A204.1 (cell line): Measurements from ENCODE around the gene LRMDA.
"Not testable (repeated sequence)": the region's sequence is repeated elsewhere in the genome, so short reads cannot be mapped to it uniquely, and the experiment has no call there.

Source experiments
- FAIRE-seq: peaks from 2 replicates; lab custom pipeline; 2012; peaks lifted over from hg19 to GRCh38; lab: Jason Lieb, UNC

LRMDA gene

DNA sequence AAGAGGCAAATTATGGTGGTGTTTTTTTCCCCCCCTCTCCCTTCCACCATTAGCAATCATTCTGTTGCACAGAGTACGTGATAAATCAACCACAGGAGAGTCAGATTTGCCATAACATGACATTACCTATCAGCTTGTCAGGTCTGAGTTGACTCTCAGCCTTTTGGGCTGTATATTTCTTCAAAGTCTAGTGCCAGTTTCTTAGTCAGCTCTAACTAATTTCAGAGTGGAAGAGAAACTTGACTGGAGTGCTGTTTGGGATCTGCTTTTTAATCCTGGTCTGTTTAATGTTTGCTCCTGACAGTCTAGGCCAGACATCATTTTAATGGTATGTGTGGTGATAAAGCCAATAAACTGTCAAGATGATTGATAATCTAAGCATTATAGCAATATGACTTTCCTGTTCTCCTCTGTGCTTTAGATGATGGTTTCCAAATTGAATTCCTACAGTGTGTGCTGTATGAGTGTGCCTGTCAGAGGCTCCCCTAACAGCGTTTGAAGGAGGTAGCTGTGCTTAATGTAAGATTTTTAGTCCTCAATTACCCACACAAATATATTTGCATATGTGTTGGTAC is 76.9 kb downstream of the LRMDA start:
- FAIRE-seq: no peak

DNA sequence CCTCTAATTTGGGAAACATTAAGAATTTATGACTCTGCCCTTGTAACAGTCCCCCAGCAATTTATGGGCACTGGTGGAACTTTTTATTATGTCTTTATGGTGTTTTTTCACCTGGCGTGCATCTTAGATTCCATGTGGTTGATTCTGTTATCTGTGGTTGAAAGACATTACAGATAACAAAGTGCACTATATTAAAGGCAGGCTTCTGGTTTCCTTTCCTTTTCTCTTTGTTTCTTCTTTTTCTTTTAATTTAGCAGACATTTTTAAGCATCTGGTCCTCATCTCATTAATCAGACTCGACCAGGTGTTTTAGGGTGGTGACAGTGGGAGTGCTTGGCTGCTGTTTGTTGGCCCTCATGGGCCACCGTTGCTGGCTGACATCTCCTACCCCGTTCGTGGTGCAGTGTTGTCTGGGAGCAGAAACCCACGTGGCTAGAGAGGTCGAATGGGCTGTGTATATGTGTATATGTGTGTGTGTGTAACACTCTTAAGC is 77.4 kb downstream of the LRMDA start:
- no peak for FAIRE-seq

DNA sequence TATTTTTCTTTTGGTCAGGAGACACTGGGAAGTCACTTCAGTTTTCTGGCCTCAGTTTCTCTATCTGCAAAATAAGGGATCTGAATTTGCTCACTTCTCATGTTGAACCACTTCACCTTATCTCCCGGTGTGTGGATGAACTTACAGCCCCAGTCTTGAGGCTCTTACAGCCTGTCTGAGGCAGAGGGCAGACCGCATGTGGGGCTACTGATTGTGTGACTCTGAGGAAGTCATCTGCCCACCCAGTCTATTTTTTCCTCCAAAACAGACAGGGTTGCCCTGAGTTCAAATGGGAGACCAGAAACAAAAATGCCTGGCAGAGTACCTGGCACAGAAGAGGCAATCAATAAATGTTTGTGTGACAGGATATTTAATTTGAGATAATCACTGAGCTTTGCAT is 78.3 kb downstream of the LRMDA start:
- no peak for FAIRE-seq

DNA sequence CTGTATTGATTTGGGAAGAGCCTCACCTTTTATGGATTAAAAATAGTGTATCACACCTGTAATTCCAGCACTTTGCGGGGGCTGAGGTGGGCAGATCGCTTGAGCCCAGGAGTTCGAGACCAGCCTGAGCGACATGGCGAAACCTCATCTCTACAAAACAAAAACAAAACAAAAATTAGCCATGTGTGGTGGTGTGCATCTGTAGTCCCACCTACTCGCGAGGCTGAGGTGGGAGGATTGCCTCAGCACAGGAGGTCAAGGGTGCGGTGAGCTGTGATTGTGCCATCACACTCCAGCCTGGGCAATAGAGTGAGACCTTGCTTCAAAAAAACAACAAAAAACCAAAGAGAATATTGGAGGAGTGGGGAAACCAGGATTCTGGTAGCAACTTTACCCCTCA is 79.6 kb downstream of the LRMDA start:
- FAIRE-seq: no peak

- FAIRE-seq: no peak
Observed at GRCh38 chr10:75512203-75512933, 80.9 kb downstream of the LRMDA start.

DNA sequence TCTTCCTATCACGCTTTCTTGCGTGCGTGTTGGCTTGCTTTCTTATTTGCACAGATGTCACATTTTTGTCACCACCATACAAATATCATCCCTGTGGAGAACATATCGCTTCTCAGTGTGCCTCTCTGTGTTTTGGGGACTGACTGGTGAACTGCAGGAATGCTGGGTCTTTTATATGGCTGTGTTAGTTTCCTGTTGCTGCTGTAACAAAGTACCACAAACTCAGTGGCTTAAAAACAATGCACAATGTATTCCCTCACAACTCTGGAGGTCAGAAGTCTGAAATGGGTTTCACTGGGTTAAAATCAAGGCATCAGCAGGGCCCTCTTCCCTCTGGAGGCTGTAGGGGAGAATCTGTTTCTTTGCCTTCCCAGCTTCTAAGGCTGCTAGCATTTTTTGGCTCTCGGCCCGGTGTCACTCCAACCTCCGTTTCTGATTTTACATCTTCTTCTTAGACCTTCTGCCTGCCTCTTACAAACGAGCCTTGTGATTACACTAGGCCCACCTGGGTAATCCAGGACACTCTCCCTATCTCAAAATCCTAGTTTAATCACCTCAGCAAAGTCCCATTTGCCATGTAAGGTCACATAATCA is 82.0 kb downstream of the LRMDA start:
- no peak for FAIRE-seq

DNA sequence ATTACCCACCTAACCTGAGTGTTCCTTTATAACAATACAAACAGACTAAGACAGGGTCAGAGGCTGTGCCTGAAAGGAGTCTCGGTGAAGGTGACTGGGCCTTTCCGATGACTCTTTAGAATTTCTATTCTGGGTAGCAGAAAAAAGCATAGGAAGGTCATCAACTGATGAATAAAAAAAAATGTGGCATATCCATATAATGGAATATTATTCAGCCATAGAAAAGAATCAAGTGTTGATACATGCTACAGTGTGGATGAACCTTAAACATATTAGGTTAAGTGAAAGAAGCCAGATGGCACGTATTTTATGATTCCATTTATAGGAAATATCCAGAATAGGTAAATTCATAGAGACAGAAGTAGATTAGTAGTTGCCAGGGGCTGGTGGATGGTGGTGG is 83.4 kb downstream of the LRMDA start:
- no peak for FAIRE-seq

GRCh38 chr10:75516154-75516553 is 84.7 kb downstream of the LRMDA start:
- FAIRE-seq: not testable (repeated sequence)

- not testable (repeated sequence) for FAIRE-seq
Observed at GRCh38 chr10:75519213-75519612, 87.8 kb downstream of the LRMDA start.

DNA sequence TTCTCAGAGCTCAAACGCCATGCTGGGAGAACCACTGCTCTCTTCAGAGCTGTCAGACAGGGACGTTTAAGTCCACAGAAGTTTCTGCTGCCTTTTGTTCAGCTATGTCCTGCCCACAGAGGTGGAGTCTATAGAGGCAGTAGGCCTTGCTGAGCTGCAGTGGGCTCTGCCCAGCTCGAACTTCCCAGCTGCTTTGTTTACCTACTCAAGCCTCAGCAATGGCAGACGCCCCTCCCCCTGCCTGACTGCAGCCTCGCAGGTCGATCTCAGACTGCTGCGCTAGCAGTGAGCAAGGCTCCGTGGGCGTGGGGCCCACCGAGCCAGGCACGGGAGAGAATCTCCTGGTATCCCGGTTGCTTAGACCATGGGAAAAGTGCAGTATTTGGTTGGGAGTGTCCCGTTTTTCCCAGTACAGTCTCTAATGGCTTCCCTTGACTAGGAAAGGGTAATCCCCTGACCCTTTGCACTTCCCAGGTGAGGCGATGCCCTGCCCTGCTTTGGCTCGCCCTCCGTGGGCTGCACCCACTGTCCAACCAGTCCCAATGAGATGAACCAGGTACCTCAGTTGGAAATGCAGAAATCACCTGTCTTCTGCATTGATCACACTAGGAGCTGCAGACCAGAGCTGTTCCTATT is 89.9 kb downstream of the LRMDA start:
- not testable (repeated sequence) for FAIRE-seq

DNA sequence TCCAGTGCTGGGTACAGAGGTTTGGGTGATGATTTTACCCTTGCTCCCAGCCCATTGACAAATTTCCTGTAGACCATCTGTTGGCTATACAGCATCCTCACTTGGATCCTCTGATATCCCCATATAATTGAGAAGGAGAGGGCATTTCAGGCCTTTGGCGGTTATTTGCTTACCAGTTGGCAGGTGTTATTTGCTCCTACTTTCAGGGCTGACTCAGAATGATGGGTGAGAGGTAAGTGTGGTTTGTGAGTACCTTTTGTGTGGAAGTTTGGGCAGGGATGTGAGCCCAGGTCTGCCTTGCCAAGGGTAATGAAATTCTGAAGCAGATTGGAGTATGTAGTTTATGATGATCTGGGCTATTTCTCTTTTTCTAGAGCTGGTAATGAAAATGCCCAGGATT is 93.6 kb downstream of the LRMDA start:
- FAIRE-seq: no peak

DNA sequence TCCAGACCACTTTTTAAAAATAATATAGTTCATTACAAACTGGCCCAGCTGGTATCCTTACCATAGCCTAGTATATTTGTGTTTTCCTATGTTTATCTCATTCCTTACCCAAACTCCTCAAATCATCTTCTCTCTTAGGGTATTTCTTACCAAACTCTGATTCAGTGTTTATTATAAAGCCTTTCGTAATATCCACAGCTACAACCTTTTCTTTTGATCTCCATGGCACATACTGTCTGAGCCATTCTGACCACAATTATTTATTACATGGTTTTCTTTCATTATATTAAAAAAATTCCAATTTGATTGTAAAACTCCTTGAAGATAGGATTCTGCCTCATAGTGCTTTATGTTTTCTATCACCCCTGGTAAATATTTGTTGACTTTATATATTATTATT is 94.2 kb downstream of the LRMDA start:
- no peak for FAIRE-seq

DNA sequence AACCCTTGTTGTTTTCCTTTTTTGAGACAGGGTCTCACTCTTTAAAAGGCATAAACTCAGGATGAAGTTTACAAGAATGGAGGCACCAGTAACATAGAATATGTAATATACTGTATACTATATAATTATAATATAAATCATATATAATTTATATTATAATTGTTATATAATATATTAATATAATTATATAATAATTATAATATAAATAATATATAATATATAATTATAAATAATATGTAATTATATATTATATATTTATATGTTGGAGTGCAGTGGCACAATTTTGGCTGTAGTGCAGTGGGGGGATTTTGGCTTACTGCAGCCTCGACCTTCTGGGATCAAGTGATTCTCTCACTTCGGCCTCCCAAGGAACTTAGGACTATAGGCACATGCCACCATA is 96.1 kb downstream of the LRMDA start:
- peak; percentile 89 for FAIRE-seq

DNA sequence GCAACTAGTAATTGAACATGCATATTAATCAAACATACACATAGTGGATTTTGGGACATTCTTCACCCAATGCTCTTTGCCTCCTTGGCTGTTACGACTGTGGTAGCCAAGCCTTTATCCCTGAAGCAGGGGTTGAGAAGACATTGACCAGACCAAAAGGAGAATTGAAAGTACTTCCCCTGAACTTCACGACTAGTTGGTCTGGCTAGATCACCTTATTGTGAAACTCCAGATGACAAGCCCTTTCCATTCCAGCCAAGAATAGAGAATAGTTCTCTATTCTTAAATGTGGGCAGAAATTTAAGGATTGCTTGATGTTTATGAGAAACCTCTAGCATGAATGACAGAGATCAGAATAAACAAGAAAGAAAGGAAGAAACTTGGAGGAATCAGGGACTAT is 97.0 kb downstream of the LRMDA start:
- no peak for FAIRE-seq

DNA sequence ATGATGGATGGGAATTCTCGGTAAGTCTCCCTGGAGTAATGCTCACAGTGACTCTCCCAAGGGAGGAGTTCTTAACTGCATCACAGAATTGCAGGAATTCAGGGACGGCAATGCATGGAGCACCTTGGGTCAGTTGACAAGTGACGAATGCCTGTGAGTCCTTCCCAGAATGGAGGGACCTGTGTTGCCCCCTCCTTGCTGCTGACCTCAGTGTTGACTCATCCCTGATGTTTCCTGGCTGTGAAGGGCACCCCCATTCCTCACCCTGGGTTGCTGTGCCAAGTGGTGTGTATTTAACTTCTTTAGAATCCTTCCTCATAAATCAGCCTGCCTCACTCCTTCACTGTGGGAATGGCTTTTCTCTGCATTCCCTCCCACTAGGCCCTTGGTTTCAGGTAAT is 98.9 kb downstream of the LRMDA start:
- FAIRE-seq: no peak

DNA sequence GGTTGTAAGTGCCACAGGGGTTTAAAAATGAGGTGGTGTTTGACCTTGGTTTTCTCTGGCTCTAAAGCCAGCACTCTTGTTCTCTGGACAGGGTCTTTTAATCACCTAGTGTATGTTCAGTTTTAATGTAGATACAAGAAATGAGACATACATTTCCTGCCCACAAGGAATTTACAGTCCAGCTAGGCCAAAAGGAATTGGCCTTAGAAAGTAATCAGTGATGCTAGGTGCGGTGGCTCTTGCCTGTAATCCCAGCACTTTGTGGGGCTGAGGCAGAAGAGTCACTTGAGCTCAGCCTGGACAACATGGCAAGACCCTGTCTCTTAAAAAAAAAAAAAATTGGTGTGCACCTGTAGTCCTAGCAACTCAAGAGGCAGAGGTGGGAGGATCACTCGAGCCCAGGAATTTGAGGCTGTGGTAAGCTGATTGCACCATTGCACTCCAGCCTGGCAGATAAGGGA is 100.2 kb downstream of the LRMDA start:
- FAIRE-seq: no peak

GRCh38 chr10:75532253-75532924 is 101.0 kb downstream of the LRMDA start:
- FAIRE-seq: no peak

GRCh38 chr10:75538144-75538543 is 106.7 kb downstream of the LRMDA start:
- no peak for FAIRE-seq

DNA sequence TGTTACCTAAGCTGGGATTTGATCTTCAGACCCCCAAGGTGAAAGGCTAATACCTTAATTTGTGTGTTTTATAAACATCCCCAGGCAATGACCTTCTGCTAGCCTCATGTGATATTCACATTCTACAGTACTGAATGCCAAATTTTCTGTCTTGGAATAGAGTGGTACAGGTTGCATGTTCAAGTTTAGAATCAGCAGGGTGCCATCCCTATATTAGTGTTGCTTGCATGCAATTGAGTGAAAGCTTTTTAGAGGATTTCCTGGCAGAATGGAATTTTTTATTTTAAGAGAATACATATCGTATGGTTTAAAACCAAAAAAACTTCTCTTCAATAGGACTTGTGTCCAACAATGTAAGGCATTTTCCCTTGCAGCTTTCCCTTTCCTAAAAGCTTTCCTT is 107.3 kb downstream of the LRMDA start:
- no peak for FAIRE-seq

- no peak for FAIRE-seq
Observed at GRCh38 chr10:75540357-75540966, 109.0 kb downstream of the LRMDA start.

GRCh38 chr10:75540981-75541380 is 109.6 kb downstream of the LRMDA start:
- FAIRE-seq: no peak

DNA sequence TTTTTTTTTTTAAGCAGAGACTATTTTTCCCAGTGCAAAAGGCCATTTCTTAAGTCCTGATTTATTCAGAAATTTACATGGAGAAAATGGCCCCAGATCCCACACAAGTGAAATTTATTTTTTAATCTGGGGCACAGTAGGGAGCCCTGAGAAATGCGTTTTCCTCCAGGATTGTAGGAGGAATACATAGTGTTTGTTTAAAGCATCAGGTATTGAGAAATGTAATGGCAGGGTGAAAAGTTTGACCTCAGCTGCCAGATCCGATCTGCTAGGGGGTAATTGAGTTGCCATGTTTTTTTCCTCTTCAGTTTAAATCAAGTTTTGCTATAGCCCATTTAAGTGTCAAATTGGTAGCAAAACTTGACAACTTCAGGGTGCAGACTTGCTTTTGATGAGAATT is 110.0 kb downstream of the LRMDA start:
- FAIRE-seq: no peak
